Karpas-422 (cell line): ENCODE data around the gene MTA3. TPM values are rescaled to one million over a fixed set of nuclear protein-coding genes. Genes with fewer than 3 reads are reported as not detected.
A peak's percentile ranks its signal among the peaks of the same experiment; 100 is the strongest.

Experiments
- DNase-seq: peaks from one replicate; pipeline ENCODE4 v3.0.0-alpha.2; 2015
- H2AFZ ChIP-seq: fragments of 200-600 bp; sonication (generic); 2 replicates; pipeline ENCODE4 v1.6.1; 2014; ENCODE audit warnings: antibody characterized with exemption, low read length, mixed read lengths
- H3K27ac ChIP-seq: fragments of 200-600 bp; sonication (generic); 2 replicates; pipeline ENCODE4 v1.5.1; 2014; ENCODE audit warnings: mild to moderate bottlenecking, low read length, moderate library complexity
- H3K27me3 ChIP-seq: fragments of 200-600 bp; sonication (generic); 2 replicates; pipeline ENCODE4 v1.6.1; 2014; ENCODE audit warnings: low read length, mixed read lengths
- H3K36me3 ChIP-seq: fragments of 200-600 bp; sonication (generic); 2 replicates; pipeline ENCODE4 v1.6.1; 2014; ENCODE audit warnings: low read length, mixed read lengths; ENCODE audit not compliant: insufficient read depth
- H3K4me1 ChIP-seq: fragments of 200-600 bp; sonication (generic); 2 replicates; pipeline ENCODE4 v1.6.1; 2014; ENCODE audit warnings: mild to moderate bottlenecking, low read length, mixed read lengths
- H3K4me2 ChIP-seq: fragments of 200-600 bp; sonication (generic); 2 replicates; pipeline ENCODE4 v1.6.1; 2014; ENCODE audit warnings: low read length, low read depth, mild to moderate bottlenecking; ENCODE audit not compliant: poor library complexity, severe bottlenecking
- H3K4me3 ChIP-seq: fragments of 200-600 bp; sonication (generic); 2 replicates; pipeline ENCODE4 v1.5.1; 2014; ENCODE audit warnings: mild to moderate bottlenecking, antibody characterized with exemption, low read length, mixed read lengths
- H3K79me2 ChIP-seq: fragments of 200-600 bp; sonication (generic); 2 replicates; pipeline ENCODE4 v1.6.1; 2014; ENCODE audit warnings: mild to moderate bottlenecking, low read length, mixed read lengths
- H3K9ac ChIP-seq: fragments of 200-600 bp; sonication (generic); 2 replicates; pipeline ENCODE4 v1.6.0; 2014; ENCODE audit warnings: low read length
- H3K9me2 ChIP-seq: fragments of 200-600 bp; sonication (generic), shearing (Covaris generic); replicated peaks from 2 replicates; pipeline ENCODE4 v1.6.0; 2014; ENCODE audit warnings: mild to moderate bottlenecking, low read length, moderate library complexity; ENCODE audit not compliant: insufficient read depth
- H3K9me3 ChIP-seq: fragments of 300-700, 200-600 bp; sonication (generic); 2 replicates; pipeline ENCODE4 v1.6.1; 2014; ENCODE audit warnings: low read length, mixed read lengths
- H4K20me1 ChIP-seq: fragments of 200-600 bp; sonication (generic); 2 replicates; pipeline ENCODE4 v1.6.1; 2014; ENCODE audit warnings: mild to moderate bottlenecking, antibody characterized with exemption, low read length, low read depth; ENCODE audit not compliant: insufficient read depth
- total RNA-seq: library from RNA; depleted of rRNA; stranded (reverse); fragments of >200 nt; shearing (Covaris generic); gene quantifications from 2 replicates; pipeline ENCODE4 v1.2.3, GENCODE V29; 2014; ENCODE audit warnings: low replicate concordance

The MTA3 gene
- total RNA-seq, 1 experiment from 2014 or later = 149 TPM

- Histone ChIP-seq H2AFZ (no peak overlapping the region), H3K9ac (no peak overlapping the region), H3K36me3 (peaks cover 53% of the 10 kb centered on the region), H3K9me3 (no peaks in the 10 kb centered on the region), H3K4me3 (no peak overlapping the region), H3K79me2 (peaks cover 78% of the 10 kb centered on the region), H3K4me2 (no peak overlapping the region), H3K27me3 (no peaks in the 10 kb centered on the region), H4K20me1 (0 out of 2 replicates have a peak, but pooled peaks cover 5% of the 10 kb centered on the region), H3K9me2 (no peaks in the 10 kb centered on the region), H3K27ac (no peak overlapping the region), H3K4me1 (no peaks in the 10 kb centered on the region; the same call in 1 of the 2 replicates)
- DNase-seq = no peak
Measured at GRCh38 chr2:42645551-42645950, 77.1 kb downstream of the MTA3 start.

GRCh38 chr2:42648796-42649195 lies 80.4 kb downstream of the MTA3 start:
- no peak overlapping the region for H3K27ac ChIP-seq
- H3K9ac ChIP-seq = no peak overlapping the region
- H3K79me2 ChIP-seq = peaks cover 80% of the 10 kb centered on the region
- H2AFZ ChIP-seq = no peak overlapping the region
- H3K36me3 ChIP-seq = peaks cover 40% of the 10 kb centered on the region
- DNase-seq = no peak
- H3K4me3 ChIP-seq = no peak overlapping the region
- no peaks in the 10 kb centered on the region for H3K9me3 ChIP-seq
- 0 out of 2 replicates have a peak, but pooled peaks cover 5% of the 10 kb centered on the region for H4K20me1 ChIP-seq
- H3K4me1 ChIP-seq = peaks cover 21% of the 10 kb centered on the region
- no peaks in the 10 kb centered on the region for H3K27me3 ChIP-seq
- no peaks in the 10 kb centered on the region for H3K9me2 ChIP-seq
- no peak overlapping the region for H3K4me2 ChIP-seq

GRCh38 chr2:42651057-42651456 lies 82.6 kb downstream of the MTA3 start:
- no peaks in the 10 kb centered on the region for H3K27me3 ChIP-seq
- no peak for DNase-seq
- H2AFZ ChIP-seq = no peak overlapping the region
- H3K4me1 ChIP-seq = peaks cover 41% of the 10 kb centered on the region
- peaks cover 81% of the 10 kb centered on the region for H3K79me2 ChIP-seq
- H3K4me2 ChIP-seq = no peak overlapping the region
- H3K9me3 ChIP-seq = no peaks in the 10 kb centered on the region
- no peak overlapping the region for H3K27ac ChIP-seq
- no peak overlapping the region for H3K9ac ChIP-seq
- peaks cover 8% of the 10 kb centered on the region; the same call in 1 of the 2 replicates for H4K20me1 ChIP-seq
- peaks cover 36% of the 10 kb centered on the region; the same call in 1 of the 2 replicates for H3K36me3 ChIP-seq
- H3K4me3 ChIP-seq = no peak overlapping the region
- H3K9me2 ChIP-seq = no peaks in the 10 kb centered on the region

GRCh38 chr2:42652086-42652485 lies 83.7 kb downstream of the MTA3 start:
- H3K4me3 ChIP-seq = no peak overlapping the region
- no peaks in the 10 kb centered on the region for H3K27me3 ChIP-seq
- H3K9me2 ChIP-seq = no peaks in the 10 kb centered on the region
- H3K79me2 ChIP-seq = peaks cover 81% of the 10 kb centered on the region
- H2AFZ ChIP-seq = no peak overlapping the region
- no peak overlapping the region for H3K4me2 ChIP-seq
- H3K4me1 ChIP-seq = peaks cover 49% of the 10 kb centered on the region
- H3K9ac ChIP-seq = no peak overlapping the region
- peaks cover 31% of the 10 kb centered on the region for H3K36me3 ChIP-seq
- DNase-seq = no peak
- no peaks in the 10 kb centered on the region for H3K9me3 ChIP-seq
- peak overlapping the region; percentile 41 for H3K27ac ChIP-seq
- peaks cover 8% of the 10 kb centered on the region; the same call in 1 of the 2 replicates for H4K20me1 ChIP-seq

GRCh38 chr2:42653039-42653438 lies 84.6 kb downstream of the MTA3 start:
- Histone ChIP-seq H4K20me1 (peaks cover 7% of the 10 kb centered on the region; the same call in 1 of the 2 replicates), H3K4me2 (no peak overlapping the region), H3K9me3 (no peaks in the 10 kb centered on the region), H2AFZ (no peak overlapping the region), H3K36me3 (peaks cover 30% of the 10 kb centered on the region), H3K27me3 (no peaks in the 10 kb centered on the region), H3K4me1 (peaks cover 59% of the 10 kb centered on the region), H3K9ac (no peak overlapping the region), H3K4me3 (no peak overlapping the region), H3K27ac (no peak overlapping the region), H3K79me2 (peaks cover 80% of the 10 kb centered on the region), H3K9me2 (no peaks in the 10 kb centered on the region)
- no peak for DNase-seq

- no peak for DNase-seq
- Histone ChIP-seq H3K4me2 (no peak overlapping the region), H3K27ac (no peak overlapping the region), H3K9ac (no peak overlapping the region), H2AFZ (no peak overlapping the region), H3K79me2 (peaks cover 78% of the 10 kb centered on the region), H3K4me1 (peaks cover 68% of the 10 kb centered on the region), H3K27me3 (no peaks in the 10 kb centered on the region), H3K36me3 (peaks cover 30% of the 10 kb centered on the region), H3K9me3 (no peaks in the 10 kb centered on the region), H3K4me3 (no peak overlapping the region), H4K20me1 (peaks cover 7% of the 10 kb centered on the region; the same call in 1 of the 2 replicates), H3K9me2 (no peaks in the 10 kb centered on the region)
Measured at GRCh38 chr2:42653908-42654445, 85.5 kb downstream of the MTA3 start.

GRCh38 chr2:42658306-42658705 lies 89.9 kb downstream of the MTA3 start:
- Histone ChIP-seq H3K4me1 (peaks cover 72% of the 10 kb centered on the region), H3K36me3 (peaks cover 44% of the 10 kb centered on the region), H3K27ac (peak overlapping the region; percentile 83), H3K27me3 (no peaks in the 10 kb centered on the region), H3K79me2 (peaks cover 77% of the 10 kb centered on the region), H3K9ac (no peak overlapping the region; the same call in 1 of the 2 replicates), H4K20me1 (peaks cover 7% of the 10 kb centered on the region; the same call in 1 of the 2 replicates), H3K4me2 (peak overlapping the region; percentile 55), H2AFZ (no peak overlapping the region), H3K9me2 (no peaks in the 10 kb centered on the region), H3K4me3 (no peak overlapping the region), H3K9me3 (no peaks in the 10 kb centered on the region)
- DNase-seq = no peak

GRCh38 chr2:42659609-42660008 lies 91.2 kb downstream of the MTA3 start:
- H3K36me3 ChIP-seq = peaks cover 40% of the 10 kb centered on the region
- H3K9ac ChIP-seq = peak overlapping the region; percentile 1; the same call in 1 of the 2 replicates
- H3K4me1 ChIP-seq = peaks cover 66% of the 10 kb centered on the region
- 0 out of 2 replicates have a peak, but pooled peaks cover 4% of the 10 kb centered on the region for H4K20me1 ChIP-seq
- H3K27me3 ChIP-seq = no peaks in the 10 kb centered on the region
- DNase-seq = no peak
- no peaks in the 10 kb centered on the region for H3K9me2 ChIP-seq
- H2AFZ ChIP-seq = no peak overlapping the region
- H3K27ac ChIP-seq = peak overlapping the region; percentile 83
- H3K79me2 ChIP-seq = peaks cover 78% of the 10 kb centered on the region
- no peaks in the 10 kb centered on the region for H3K9me3 ChIP-seq
- H3K4me3 ChIP-seq = peak overlapping the region; percentile 20; the same call in 1 of the 2 replicates
- H3K4me2 ChIP-seq = peak overlapping the region; percentile 55
